Esophagus muscularis mucosa (tissue), 4 donors: ENCODE data around the gene SLC39A1. TPM values are rescaled to one million over a fixed set of nuclear protein-coding genes. Genes with fewer than 3 reads are reported as not detected.

Experiments
- DNase-seq: peaks from one replicate; pipeline ENCODE4 v3.0.0-alpha.2; 2017; ENCODE audit errors: extremely low spot score
- H3K27ac ChIP-seq, 4 donors: fragments of 200-600 bp; sonication (generic); replicated peaks in 1 of 4; 1 replicate in 3 of 4; 2 replicates in 1 of 4; pipeline ENCODE4 v1.5.1; 2016 to 2019; ENCODE audit warnings: mild to moderate bottlenecking in 1 of 4
- H3K27me3 ChIP-seq, 4 donors: fragments of 200-600 bp; sonication (generic); one replicate each; pipeline versions ENCODE4 v1.5.1 to v1.6.0; 2016 to 2019
- H3K36me3 ChIP-seq, 4 donors: fragments of 200-600 bp; sonication (generic); one replicate each; pipeline ENCODE4 v1.5.1; 2016 to 2019
- H3K4me1 ChIP-seq, 4 donors: fragments of 200-600 bp; sonication (generic); one replicate each; pipeline ENCODE4 v1.5.1; 2016 to 2019
- H3K4me3 ChIP-seq, 4 donors: fragments of 200-600 bp; sonication (generic); 1 replicate in 2 of 4; 2 replicates in 2 of 4; pipeline ENCODE4 v1.5.1; 2016 to 2019; ENCODE audit warnings: mild to moderate bottlenecking in 4 of 4, moderate library complexity in 1 of 4
- H3K9me3 ChIP-seq, 4 donors: fragments of 200-600 bp; sonication (generic); 1 replicate in 3 of 4; 2 replicates in 1 of 4; pipeline ENCODE4 v1.5.1; 2016 to 2019
- EP300 ChIP-seq: sonication (generic); formaldehyde crosslinking; IDR thresholded peaks from one replicate; pipeline ENCODE4 v1.6.1; 2017; ENCODE audit warnings: antibody characterized with exemption
- POLR2A ChIP-seq: fragments of 450-650 bp; IDR thresholded peaks from one replicate; pipeline ENCODE4 v1.6.1; 2017; ENCODE audit warnings: antibody characterized with exemption, moderate library complexity, mild to moderate bottlenecking, low read depth
- POLR2AphosphoS5 ChIP-seq, 2 donors: sonication (generic); formaldehyde crosslinking; IDR thresholded peaks; one replicate each; pipeline ENCODE4 v1.6.1; 2017; ENCODE audit warnings: antibody characterized with exemption in 2 of 2
- WGBS: methylation state at CpG from one replicate; pipeline ENCODE4 v1.1.5; 2018; 5-methylcytosine and 5-hydroxymethylcytosine counted together
- intact Hi-C: fragments of 100-400 bp; cut with DNase I; formaldehyde crosslinking; loops from one replicate; pipeline ENCODE4 v1.15.1; 2023
- total RNA-seq, 4 donors: library from RNA; depleted of rRNA; stranded (reverse); fragments of >200 nt; gene quantifications; one replicate each; pipeline versions ENCODE4 v1.1.0 to v1.2.1, GENCODE V29; 2016
- TF ChIP-seq, protein P1 (sequence below), 3 experiments: fragments of 200-600 bp in 2 of 3; fragments of 450-650 bp in 1 of 3; sonication (generic) in 2 of 3; IDR thresholded peaks; one replicate each; pipeline ENCODE4 v1.5.1; 2017 to 2019; ENCODE audit warnings: antibody characterized with exemption in 3 of 3, mild to moderate bottlenecking in 2 of 3, moderate library complexity in 1 of 3

Gene SLC39A1
- total RNA-seq, 4 donors from 2014 or later = 74.3 to 114 (median 104) TPM

DNA sequence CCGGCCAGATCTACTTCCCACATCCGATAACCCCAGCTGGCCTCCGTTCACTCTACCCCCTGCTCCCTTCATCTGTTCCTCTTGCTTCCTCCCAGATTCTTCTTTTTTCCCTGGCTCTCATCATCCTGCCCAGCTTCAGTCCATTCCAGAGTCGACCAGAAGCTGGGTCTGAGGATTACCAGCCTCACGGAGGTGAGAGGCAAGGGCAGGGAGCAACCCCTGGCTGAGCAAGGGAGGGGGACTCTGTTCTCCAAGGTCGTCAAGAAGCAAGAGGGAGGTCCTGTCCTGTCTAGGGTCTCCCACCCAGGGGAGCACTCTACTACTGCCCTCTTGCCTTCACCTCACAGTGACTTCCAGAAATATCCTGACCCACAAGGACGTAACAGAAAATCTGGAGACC lies 10.2 kb upstream of the SLC39A1 start:
- DNase-seq = no peak
- H3K27me3 ChIP-seq = no peaks in the 10 kb centered on the region
- 76% methylated on average over 7 of the region's 7 CpGs for WGBS
- peaks cover 19 to 35% (median 28%) of the 10 kb centered on the region in 4 donors for H3K4me1 ChIP-seq
- no peak overlapping the region for H3K27ac ChIP-seq
- TF ChIP-seq EP300 = no peak
- no peak for TF ChIP-seq POLR2A
- TF ChIP-seq, protein P1, sequence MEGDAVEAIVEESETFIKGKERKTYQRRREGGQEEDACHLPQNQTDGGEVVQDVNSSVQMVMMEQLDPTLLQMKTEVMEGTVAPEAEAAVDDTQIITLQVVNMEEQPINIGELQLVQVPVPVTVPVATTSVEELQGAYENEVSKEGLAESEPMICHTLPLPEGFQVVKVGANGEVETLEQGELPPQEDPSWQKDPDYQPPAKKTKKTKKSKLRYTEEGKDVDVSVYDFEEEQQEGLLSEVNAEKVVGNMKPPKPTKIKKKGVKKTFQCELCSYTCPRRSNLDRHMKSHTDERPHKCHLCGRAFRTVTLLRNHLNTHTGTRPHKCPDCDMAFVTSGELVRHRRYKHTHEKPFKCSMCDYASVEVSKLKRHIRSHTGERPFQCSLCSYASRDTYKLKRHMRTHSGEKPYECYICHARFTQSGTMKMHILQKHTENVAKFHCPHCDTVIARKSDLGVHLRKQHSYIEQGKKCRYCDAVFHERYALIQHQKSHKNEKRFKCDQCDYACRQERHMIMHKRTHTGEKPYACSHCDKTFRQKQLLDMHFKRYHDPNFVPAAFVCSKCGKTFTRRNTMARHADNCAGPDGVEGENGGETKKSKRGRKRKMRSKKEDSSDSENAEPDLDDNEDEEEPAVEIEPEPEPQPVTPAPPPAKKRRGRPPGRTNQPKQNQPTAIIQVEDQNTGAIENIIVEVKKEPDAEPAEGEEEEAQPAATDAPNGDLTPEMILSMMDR (IDR thresholded peaks at IDR 0.05) = no peak
- TF ChIP-seq POLR2AphosphoS5 (IDR thresholded peaks at IDR 0.05) = no peak
- H3K9me3 ChIP-seq = no peaks in the 10 kb centered on the region
- H3K4me3 ChIP-seq = no peak overlapping the region
- H3K36me3 ChIP-seq = peaks cover 17 to 36% (median 32%) of the 10 kb centered on the region in 4 donors
- intact Hi-C loops = no loop called here

DNA sequence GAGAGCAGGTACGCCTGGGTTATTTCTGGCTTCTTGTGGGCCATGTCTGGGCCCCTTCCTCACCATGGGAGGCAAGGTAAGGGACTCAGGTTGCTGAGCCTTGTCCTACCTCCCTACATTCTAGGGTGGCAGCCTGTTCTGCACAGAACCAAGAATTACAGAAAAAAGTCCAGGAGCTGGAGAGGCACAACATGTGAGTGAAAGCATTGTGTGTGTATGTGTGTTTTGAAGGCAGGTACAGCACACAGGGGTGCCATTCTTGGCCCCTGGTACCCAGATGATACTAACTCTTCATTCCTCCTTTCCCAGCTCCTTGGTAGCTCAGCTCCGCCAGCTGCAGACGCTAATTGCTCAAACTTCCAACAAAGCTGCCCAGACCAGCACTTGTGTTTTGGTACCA lies 9.7 kb upstream of the SLC39A1 start:
- Histone ChIP-seq H3K27me3 (no peaks in the 10 kb centered on the region), H3K27ac (no peak overlapping the region)

DNA sequence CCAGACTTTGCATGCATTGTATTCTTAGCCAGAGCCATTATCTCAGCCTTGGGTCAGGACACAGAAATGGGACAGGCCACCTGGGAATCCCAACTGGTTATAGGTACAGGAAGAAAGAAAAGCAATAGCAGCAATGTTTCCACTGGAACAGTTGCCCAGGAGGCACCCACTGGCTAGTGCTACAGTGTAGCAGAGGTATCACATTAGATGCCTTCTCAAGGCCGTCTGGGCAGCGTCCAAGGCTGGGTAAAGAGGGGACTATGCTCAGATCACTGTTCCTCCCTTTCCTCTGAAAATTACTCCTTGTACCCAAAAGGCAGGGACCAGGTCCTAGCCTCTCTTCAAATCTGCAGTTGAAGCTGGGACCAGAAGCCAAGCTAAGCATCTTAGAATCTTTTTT lies 7.0 kb upstream of the SLC39A1 start:
- 78% methylated on average over 2 of the region's 2 CpGs for WGBS
- no peak for DNase-seq
- H3K4me3 ChIP-seq = no peak overlapping the region
- peaks cover 17 to 26% (median 24%) of the 10 kb centered on the region in 4 donors for H3K36me3 ChIP-seq
- TF ChIP-seq, protein P1 (IDR thresholded peaks at IDR 0.05) = no peak
- TF ChIP-seq POLR2AphosphoS5 (IDR thresholded peaks at IDR 0.05) (no peak), POLR2A (no peak), EP300 (no peak)
- no peaks in the 10 kb centered on the region for H3K9me3 ChIP-seq
- H3K4me1 ChIP-seq = peaks cover 13 to 33% (median 29%) of the 10 kb centered on the region in 4 donors
- H3K27ac ChIP-seq = no peak overlapping the region
- intact Hi-C loops = no loop called here
- H3K27me3 ChIP-seq = no peaks in the 10 kb centered on the region

More for the DNA sequence above, 9.7 kb upstream of the SLC39A1 start:
- Histone ChIP-seq H3K36me3 (peaks cover 17 to 36% (median 32%) of the 10 kb centered on the region in 4 donors), H3K4me3 (no peak overlapping the region), H3K4me1 (peaks cover 18 to 35% (median 28%) of the 10 kb centered on the region in 4 donors), H3K9me3 (no peaks in the 10 kb centered on the region)
- TF ChIP-seq EP300 = no peak
- TF ChIP-seq POLR2A = no peak
- TF ChIP-seq, protein P1 (IDR thresholded peaks at IDR 0.05) = no peak
- TF ChIP-seq POLR2AphosphoS5 (IDR thresholded peaks at IDR 0.05) = no peak
- 85% methylated on average over 3 of the region's 3 CpGs for WGBS
- intact Hi-C loops = no loop called here
- no peak for DNase-seq

DNA sequence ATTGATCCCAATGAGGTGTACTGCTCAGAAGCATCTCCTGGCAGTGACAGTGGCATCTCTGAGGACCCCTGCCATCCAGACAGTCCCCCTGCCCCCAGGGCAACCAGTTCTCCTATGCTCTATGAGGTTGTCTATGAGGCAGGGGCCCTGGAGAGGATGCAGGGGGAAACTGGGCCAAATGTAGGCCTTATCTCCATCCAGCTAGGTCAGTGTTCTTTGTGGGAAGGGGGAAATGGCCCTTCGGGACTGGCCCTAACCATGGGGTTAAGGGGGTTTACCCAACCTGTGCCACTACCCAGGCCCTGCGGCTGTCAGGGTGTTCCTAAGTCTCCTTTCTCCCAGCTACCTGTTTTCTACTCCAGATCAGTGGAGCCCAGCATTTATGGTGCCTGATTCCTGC lies 5.6 kb upstream of the SLC39A1 start:
- intact Hi-C loops = no loop called here
- peaks cover 5 to 12% (median 11%) of the 10 kb centered on the region in 4 donors for H3K36me3 ChIP-seq
- no peaks in the 10 kb centered on the region for H3K9me3 ChIP-seq
- H3K4me1 ChIP-seq = peaks cover 22 to 41% (median 39%) of the 10 kb centered on the region in 4 donors
- 94% methylated on average over 2 of the region's 2 CpGs for WGBS
- DNase-seq = no peak
- TF ChIP-seq EP300 (no peak), POLR2A (no peak), POLR2AphosphoS5 (IDR thresholded peaks at IDR 0.05) (no peak)
- TF ChIP-seq, protein P1 (IDR thresholded peaks at IDR 0.05) = no peak
- no peak overlapping the region for H3K4me3 ChIP-seq
- H3K27me3 ChIP-seq = no peaks in the 10 kb centered on the region
- H3K27ac ChIP-seq = no peak overlapping the region

DNA sequence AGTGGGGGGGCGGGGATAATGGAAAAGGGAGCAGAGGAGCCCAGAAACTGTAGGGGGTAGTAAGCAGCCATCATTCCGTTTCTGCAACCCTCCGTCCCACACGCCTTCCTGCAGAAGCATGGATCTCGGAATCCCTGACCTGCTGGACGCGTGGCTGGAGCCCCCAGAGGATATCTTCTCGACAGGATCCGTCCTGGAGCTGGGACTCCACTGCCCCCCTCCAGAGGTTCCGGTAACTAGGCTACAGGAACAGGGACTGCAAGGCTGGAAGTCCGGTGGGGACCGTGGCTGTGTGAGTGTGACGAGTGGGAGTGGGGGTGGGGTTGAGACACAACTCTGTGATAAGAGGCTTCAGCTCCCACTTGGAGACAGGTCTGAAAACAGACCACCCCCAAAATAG lies 5.1 kb upstream of the SLC39A1 start:
- H3K4me3 ChIP-seq = peak overlapping the region; percentile 57 to 69 (median 66)
- no peak for TF ChIP-seq EP300
- peak overlapping the region in 3 of 4 donors; percentile 89 to 92 (median 90) for H3K27ac ChIP-seq
- no peaks in the 10 kb centered on the region for H3K9me3 ChIP-seq
- H3K27me3 ChIP-seq = no peaks in the 10 kb centered on the region
- no peak for DNase-seq
- 7% methylated on average over 12 of the region's 13 CpGs for WGBS
- H3K4me1 ChIP-seq = peaks cover 22 to 44% (median 42%) of the 10 kb centered on the region in 4 donors
- H3K36me3 ChIP-seq = peaks cover 0 to 7% (median 6%) of the 10 kb centered on the region in 4 donors
- intact Hi-C loops = no loop called here
